NB4 (cell line): Measurements from ENCODE around the gene CHST9.

Experiments
- CTCF ChIP-seq: IDR thresholded peaks from one replicate; pipeline ENCODE4 v1.5.1; 2012; ENCODE audit warnings: low read depth, low read length
- MAX ChIP-seq: IDR thresholded peaks from 2 replicates; pipeline ENCODE4 v1.6.1; 2011; ENCODE audit warnings: low read depth, low read length
- MYC ChIP-seq: IDR thresholded peaks from 2 replicates; pipeline ENCODE4 v1.6.1; 2011; ENCODE audit warnings: low read depth, low read length
- POLR2A ChIP-seq: IDR thresholded peaks from 2 replicates; pipeline ENCODE4 v1.6.1; 2011; ENCODE audit warnings: mild to moderate bottlenecking; ENCODE audit not compliant: insufficient read length; ENCODE audit errors: extremely low read depth

- TF ChIP-seq CTCF (no peak), POLR2A (no peak), MAX (no peak), MYC (no peak)
Observed at GRCh38 chr18:26920644-26921043, 264.5 kb downstream of the CHST9 start.
